ENCODE data around the gene HIPK4. TPM values are rescaled to one million over a fixed set of nuclear protein-coding genes. Genes with fewer than 3 reads are reported as not detected.

HIPK4 gene
- total RNA-seq, 1 donor from 2014 or later, result not detected

DNA sequence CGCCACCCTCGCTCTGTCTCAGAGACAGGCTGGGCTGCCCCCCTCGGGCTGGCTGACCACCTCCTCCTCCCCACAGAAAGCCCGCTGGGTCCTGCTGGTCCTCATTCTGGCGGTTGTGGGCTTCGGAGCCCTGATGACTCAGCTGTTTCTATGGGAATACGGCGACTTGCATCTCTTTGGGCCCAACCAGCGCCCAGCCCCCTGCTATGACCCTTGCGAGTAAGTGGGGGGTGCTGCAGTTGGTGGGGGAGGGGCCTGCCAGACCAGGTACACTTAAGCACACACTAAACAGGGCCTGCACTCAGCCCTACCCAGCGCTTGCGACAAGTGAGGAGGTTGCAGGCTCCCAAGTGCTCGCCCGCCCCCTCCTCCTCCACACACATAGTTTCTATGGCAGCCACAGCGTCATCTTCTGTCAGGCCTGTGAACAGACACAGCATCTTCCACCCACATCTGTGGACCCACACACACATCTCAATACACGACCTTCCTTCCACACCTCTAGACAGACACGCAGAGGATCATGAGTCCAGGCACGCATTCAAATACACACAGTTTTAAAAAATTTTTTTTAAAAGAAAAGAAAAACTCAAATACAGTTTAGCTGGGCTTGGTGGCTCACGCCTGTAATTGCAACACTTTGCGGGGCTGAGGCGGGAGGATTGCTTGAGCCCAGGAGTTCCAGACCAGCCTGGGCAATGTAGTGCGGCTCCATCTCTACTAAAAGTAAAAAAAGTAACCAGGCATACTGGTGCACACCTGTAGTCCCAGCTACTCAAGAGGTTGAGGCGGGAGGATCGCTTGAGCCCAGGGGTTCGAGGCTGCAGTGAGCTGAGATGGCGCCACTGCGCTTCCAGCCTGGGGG is 23.1 kb downstream of the HIPK4 start:
- Histone ChIP-seq H3K36me3 (ENCODE audit: insufficient read depth, low read length) (peaks cover 3% of the 10 kb centered on the region), H3K4me3 (ENCODE audit: insufficient read depth, low read depth, low read length) (peak overlapping the region; percentile 61), H3K4me2 (ENCODE audit: low read length) (peak overlapping the region; percentile 83), H2AFZ (ENCODE audit: low read depth, low read length) (peak overlapping the region; percentile 42), H3K27ac (ENCODE audit: low read depth, low read length) (peak overlapping the region; percentile 34), H4K20me1 (ENCODE audit: insufficient read depth, low read length) (peaks cover 21% of the 10 kb centered on the region), H3K79me2 (ENCODE audit: insufficient read depth, low read length) (no peaks in the 10 kb centered on the region), H3K9ac (ENCODE audit: low read length) (peak overlapping the region; percentile 73), H3K27me3 (ENCODE audit: insufficient read depth, low read length) (no peaks in the 10 kb centered on the region), H3K9me3 (ENCODE audit: insufficient read depth, low read depth, low read length) (no peaks in the 10 kb centered on the region), H3K4me1 (ENCODE audit: insufficient read depth, low read length) (peaks cover 13% of the 10 kb centered on the region)
- FAIRE-seq (no peak), DNase-seq (ENCODE audit: low read depth) (peak; percentile 48)
- no peaks in the 10 kb centered on the region for H3K9me3 Mint-ChIP-seq (ENCODE audit: unreplicated experiment)
- TF ChIP-seq EZH2 (IDR thresholded peaks at IDR 0.05; ENCODE audit: insufficient read depth, low read length), result no peak
- TF ChIP-seq, protein P1, sequence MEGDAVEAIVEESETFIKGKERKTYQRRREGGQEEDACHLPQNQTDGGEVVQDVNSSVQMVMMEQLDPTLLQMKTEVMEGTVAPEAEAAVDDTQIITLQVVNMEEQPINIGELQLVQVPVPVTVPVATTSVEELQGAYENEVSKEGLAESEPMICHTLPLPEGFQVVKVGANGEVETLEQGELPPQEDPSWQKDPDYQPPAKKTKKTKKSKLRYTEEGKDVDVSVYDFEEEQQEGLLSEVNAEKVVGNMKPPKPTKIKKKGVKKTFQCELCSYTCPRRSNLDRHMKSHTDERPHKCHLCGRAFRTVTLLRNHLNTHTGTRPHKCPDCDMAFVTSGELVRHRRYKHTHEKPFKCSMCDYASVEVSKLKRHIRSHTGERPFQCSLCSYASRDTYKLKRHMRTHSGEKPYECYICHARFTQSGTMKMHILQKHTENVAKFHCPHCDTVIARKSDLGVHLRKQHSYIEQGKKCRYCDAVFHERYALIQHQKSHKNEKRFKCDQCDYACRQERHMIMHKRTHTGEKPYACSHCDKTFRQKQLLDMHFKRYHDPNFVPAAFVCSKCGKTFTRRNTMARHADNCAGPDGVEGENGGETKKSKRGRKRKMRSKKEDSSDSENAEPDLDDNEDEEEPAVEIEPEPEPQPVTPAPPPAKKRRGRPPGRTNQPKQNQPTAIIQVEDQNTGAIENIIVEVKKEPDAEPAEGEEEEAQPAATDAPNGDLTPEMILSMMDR (IDR thresholded peaks at IDR 0.05; ENCODE audit: insufficient read depth, low read depth, low read length), result no peak
- H3K27ac Mint-ChIP-seq (ENCODE audit: unreplicated experiment), result peak overlapping the region; percentile 43
- H3K4me1 Mint-ChIP-seq (ENCODE audit: low read depth, unreplicated experiment), result peaks cover 16% of the 10 kb centered on the region
- H3K4me3 Mint-ChIP-seq (ENCODE audit: unreplicated experiment), result peak overlapping the region; percentile 89
- H3K36me3 Mint-ChIP-seq (ENCODE audit: low read depth, unreplicated experiment), result peaks cover 11% of the 10 kb centered on the region
- H3K27me3 Mint-ChIP-seq (ENCODE audit: low read depth, unreplicated experiment), result no peaks in the 10 kb centered on the region

DNA sequence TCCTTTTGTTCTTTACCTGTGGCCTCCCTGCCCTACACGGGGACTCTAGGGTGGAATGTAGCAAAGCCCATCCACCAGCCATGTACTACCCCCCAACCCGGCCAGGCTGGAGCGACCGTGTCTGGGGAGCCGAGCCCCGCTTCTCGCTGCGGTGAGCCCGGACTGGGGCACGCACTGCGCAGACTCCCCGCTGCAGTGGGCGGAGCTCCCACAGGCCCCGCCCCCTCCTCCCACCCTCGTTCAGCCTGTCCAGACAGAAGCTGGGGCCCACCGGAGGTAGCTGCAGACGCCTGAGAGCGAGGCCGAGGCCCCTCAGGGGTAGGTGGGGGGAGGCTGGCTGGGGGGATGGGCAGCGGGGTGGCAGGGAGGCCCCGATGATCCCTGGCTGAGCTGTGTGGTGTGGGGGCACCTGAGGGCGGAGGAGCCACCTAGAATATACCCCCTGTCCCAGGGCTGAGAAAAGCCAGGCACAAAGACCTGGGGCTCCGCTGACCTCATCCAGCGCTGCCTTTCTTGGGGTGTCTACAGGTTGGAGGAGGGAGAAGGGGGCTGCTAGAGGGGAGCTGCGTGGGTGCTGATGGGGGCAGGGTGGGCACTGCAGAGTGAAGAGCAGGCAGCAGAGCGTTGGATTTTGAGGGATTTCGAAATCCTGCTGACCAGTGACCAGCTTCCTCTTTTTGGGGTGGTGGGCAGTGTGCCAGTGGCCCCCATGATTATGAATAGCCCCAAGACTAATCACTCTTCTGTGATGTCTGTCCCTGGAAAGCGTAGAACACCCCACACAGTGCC is 24.2 kb downstream of the HIPK4 start:
- Histone ChIP-seq H3K79me2 (ENCODE audit: insufficient read depth, low read length) (no peaks in the 10 kb centered on the region), H3K9ac (ENCODE audit: low read length) (peak overlapping the region; percentile 73), H3K9me3 (ENCODE audit: insufficient read depth, low read depth, low read length) (no peaks in the 10 kb centered on the region), H3K4me1 (ENCODE audit: insufficient read depth, low read length) (peaks cover 13% of the 10 kb centered on the region), H3K4me2 (ENCODE audit: low read length) (peak overlapping the region; percentile 83), H3K36me3 (ENCODE audit: insufficient read depth, low read length) (no peaks in the 10 kb centered on the region), H3K4me3 (ENCODE audit: insufficient read depth, low read depth, low read length) (peak overlapping the region; percentile 61), H2AFZ (ENCODE audit: low read depth, low read length) (peak overlapping the region; percentile 70), H4K20me1 (ENCODE audit: insufficient read depth, low read length) (peaks cover 21% of the 10 kb centered on the region), H3K27ac (ENCODE audit: low read depth, low read length) (peak overlapping the region; percentile 25), H3K27me3 (ENCODE audit: insufficient read depth, low read length) (no peaks in the 10 kb centered on the region)
- Mint-ChIP-seq H3K4me3 (ENCODE audit: unreplicated experiment) (peak overlapping the region; percentile 89), H3K36me3 (ENCODE audit: low read depth, unreplicated experiment) (peaks cover 7% of the 10 kb centered on the region), H3K4me1 (ENCODE audit: low read depth, unreplicated experiment) (peaks cover 16% of the 10 kb centered on the region), H3K27me3 (ENCODE audit: low read depth, unreplicated experiment) (no peaks in the 10 kb centered on the region), H3K27ac (ENCODE audit: unreplicated experiment) (peak overlapping the region; percentile 75), H3K9me3 (ENCODE audit: unreplicated experiment) (no peaks in the 10 kb centered on the region)
- no peak for TF ChIP-seq EZH2 (IDR thresholded peaks at IDR 0.05; ENCODE audit: insufficient read depth, low read length)
- TF ChIP-seq, protein P1 (IDR thresholded peaks at IDR 0.05; ENCODE audit: insufficient read depth, low read depth, low read length), result no peak
- DNase-seq (ENCODE audit: low read depth) (peak; percentile 22), FAIRE-seq (no peak)
